ENCODE results near the gene CDKN1C. TPM values are rescaled to one million over a fixed set of nuclear protein-coding genes. Genes with fewer than 3 reads are reported as not detected.

Gene CDKN1C
- polyA plus RNA-seq, 2 donors, result 12.1 to 27.5 TPM

DNA sequence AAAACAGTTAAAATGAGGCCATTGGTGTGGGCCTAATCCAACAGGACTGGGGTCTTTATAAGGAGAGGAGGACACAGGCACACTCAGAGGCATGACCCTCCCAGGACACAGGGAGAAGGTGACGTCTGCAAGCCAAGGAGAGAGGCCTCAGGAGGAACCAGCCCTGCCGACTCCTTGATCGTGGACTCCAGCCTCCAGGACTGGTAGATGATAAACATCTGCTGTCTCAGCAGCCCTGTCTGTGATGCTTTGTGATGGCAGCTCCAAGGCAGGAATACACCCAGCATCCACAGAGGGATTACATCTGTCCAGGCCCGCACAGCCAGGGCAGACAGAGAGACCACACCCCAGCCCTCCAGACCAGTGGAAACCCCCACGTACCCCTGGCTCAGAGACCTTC lies 18.4 kb downstream of the CDKN1C start:
- Histone ChIP-seq H3K36me3 (ENCODE audit: control insufficient read depth in 2 of 2, insufficient read depth in 2 of 2, low read length in 1 of 2) (no peaks in the 10 kb centered on the region), H3K27me3 (ENCODE audit: control insufficient read depth in 1 of 2, insufficient read depth in 2 of 2, low read length in 2 of 2) (peaks cover 0 to 8% of the 10 kb centered on the region in 2 donors), H3K27ac (ENCODE audit: low read depth in 2 of 2, low read length in 1 of 2) (no peak overlapping the region), H3K9me3 (ENCODE audit: control insufficient read depth in 2 of 2, insufficient read depth in 1 of 2, low read depth in 1 of 2, low read length in 1 of 2) (peaks cover 0 to 4% of the 10 kb centered on the region in 2 donors), H3K4me3 (ENCODE audit: low read depth in 1 of 2, low read length in 2 of 2) (no peak overlapping the region), H3K4me1 (ENCODE audit: control insufficient read depth in 2 of 2, insufficient read depth in 2 of 2, low read length in 1 of 2) (peaks cover 0 to 2% of the 10 kb centered on the region in 2 donors)
- WGBS, 2 donors, result 86 to 90% methylated on average over 5 of the region's 5 CpGs

- Histone ChIP-seq H3K27ac (ENCODE audit: low read depth in 2 of 2, low read length in 1 of 2) (no peak overlapping the region), H3K4me3 (ENCODE audit: low read depth in 1 of 2, low read length in 2 of 2) (no peak overlapping the region), H3K9me3 (ENCODE audit: control insufficient read depth in 2 of 2, insufficient read depth in 1 of 2, low read depth in 1 of 2, low read length in 1 of 2) (peaks cover 0 to 4% of the 10 kb centered on the region in 2 donors), H3K27me3 (ENCODE audit: control insufficient read depth in 1 of 2, insufficient read depth in 2 of 2, low read length in 2 of 2) (peaks cover 0 to 8% of the 10 kb centered on the region in 2 donors), H3K36me3 (ENCODE audit: control insufficient read depth in 2 of 2, insufficient read depth in 2 of 2, low read length in 1 of 2) (no peaks in the 10 kb centered on the region), H3K4me1 (ENCODE audit: control insufficient read depth in 2 of 2, insufficient read depth in 2 of 2, low read length in 1 of 2) (peaks cover 0 to 2% of the 10 kb centered on the region in 2 donors)
- 85 to 91% methylated on average over 11 of the region's 11 CpGs for WGBS, 2 donors
Measured at GRCh38 chr11:2865922-2866577, 19.5 kb downstream of the CDKN1C start.

DNA sequence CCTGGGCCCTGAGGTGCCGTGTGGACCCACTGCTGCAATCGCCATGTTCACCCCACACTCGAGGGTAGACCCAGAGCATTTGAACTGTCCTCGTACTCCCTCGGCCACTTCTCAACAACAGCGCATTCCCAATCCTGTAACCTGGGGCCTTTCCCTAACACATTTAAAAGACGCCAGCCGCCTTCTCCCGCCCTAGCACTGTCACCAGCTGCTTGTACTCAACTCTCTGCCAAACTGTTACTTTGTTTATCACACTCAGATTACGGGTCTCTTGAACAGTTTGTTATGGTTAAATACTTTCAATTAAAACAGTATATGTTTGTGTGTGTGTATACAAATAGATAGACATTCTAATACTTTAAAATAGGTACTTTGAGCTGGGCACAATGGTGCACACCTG lies 20.7 kb downstream of the CDKN1C start:
- Histone ChIP-seq H3K27ac (ENCODE audit: low read depth in 2 of 2, low read length in 1 of 2) (no peak overlapping the region), H3K36me3 (ENCODE audit: control insufficient read depth in 2 of 2, insufficient read depth in 2 of 2, low read length in 1 of 2) (no peaks in the 10 kb centered on the region), H3K9me3 (ENCODE audit: control insufficient read depth in 2 of 2, insufficient read depth in 1 of 2, low read depth in 1 of 2, low read length in 1 of 2) (peaks cover 0 to 4% of the 10 kb centered on the region in 2 donors), H3K4me3 (ENCODE audit: low read depth in 1 of 2, low read length in 2 of 2) (no peak overlapping the region), H3K4me1 (ENCODE audit: control insufficient read depth in 2 of 2, insufficient read depth in 2 of 2, low read length in 1 of 2) (peaks cover 0 to 2% of the 10 kb centered on the region in 2 donors), H3K27me3 (ENCODE audit: control insufficient read depth in 1 of 2, insufficient read depth in 2 of 2, low read length in 2 of 2) (peaks cover 0 to 7% of the 10 kb centered on the region in 2 donors)
- 84 to 90% methylated on average over 10 of the region's 10 CpGs for WGBS, 2 donors

DNA sequence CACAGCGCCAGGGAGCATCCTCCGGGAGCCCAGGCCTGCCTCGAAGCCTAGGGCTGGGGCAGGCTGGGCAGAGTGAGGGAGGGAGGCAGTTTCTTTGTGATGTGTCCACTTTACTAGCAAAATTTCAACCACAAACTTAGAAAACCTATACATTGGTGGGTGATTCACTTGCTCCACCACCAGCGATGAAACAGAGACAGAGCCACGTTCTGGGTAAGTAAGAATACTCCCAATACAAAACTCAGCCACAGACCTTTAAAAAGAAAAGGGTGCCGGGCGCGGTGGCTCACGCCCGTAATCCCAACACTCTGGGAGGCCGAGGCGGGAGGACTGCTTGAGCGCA lies 22.3 kb downstream of the CDKN1C start:
- H3K4me1 ChIP-seq (ENCODE audit: control insufficient read depth in 2 of 2, insufficient read depth in 2 of 2, low read length in 1 of 2), result peaks cover 0 to 2% of the 10 kb centered on the region in 2 donors
- H3K27me3 ChIP-seq (ENCODE audit: control insufficient read depth in 1 of 2, insufficient read depth in 2 of 2, low read length in 2 of 2), result no peaks in the 10 kb centered on the region
- peaks cover 0 to 4% of the 10 kb centered on the region in 2 donors for H3K9me3 ChIP-seq (ENCODE audit: control insufficient read depth in 2 of 2, insufficient read depth in 1 of 2, low read depth in 1 of 2, low read length in 1 of 2)
- H3K4me3 ChIP-seq (ENCODE audit: low read depth in 1 of 2, low read length in 2 of 2), result no peak overlapping the region
- H3K27ac ChIP-seq (ENCODE audit: low read depth in 2 of 2, low read length in 1 of 2), result no peak overlapping the region
- WGBS, 2 donors, result 69 to 76% methylated on average over 13 of the region's 13 CpGs
- H3K36me3 ChIP-seq (ENCODE audit: control insufficient read depth in 2 of 2, insufficient read depth in 2 of 2, low read length in 1 of 2), result no peaks in the 10 kb centered on the region

GRCh38 chr11:2862395-2863275 lies 22.9 kb downstream of the CDKN1C start:
- H3K9me3 ChIP-seq (ENCODE audit: control insufficient read depth in 2 of 2, insufficient read depth in 1 of 2, low read depth in 1 of 2, low read length in 1 of 2), result peaks cover 0 to 4% of the 10 kb centered on the region in 2 donors
- WGBS, 2 donors, result 5 to 10% methylated on average over 83 to 96 of the region's 96 CpGs
- H3K27ac ChIP-seq (ENCODE audit: low read depth in 2 of 2, low read length in 1 of 2), result no peak overlapping the region
- H3K4me1 ChIP-seq (ENCODE audit: control insufficient read depth in 2 of 2, insufficient read depth in 2 of 2, low read length in 1 of 2), result peaks cover 0 to 2% of the 10 kb centered on the region in 2 donors
- no peaks in the 10 kb centered on the region for H3K27me3 ChIP-seq (ENCODE audit: control insufficient read depth in 1 of 2, insufficient read depth in 2 of 2, low read length in 2 of 2)
- H3K4me3 ChIP-seq (ENCODE audit: low read depth in 1 of 2, low read length in 2 of 2), result peak overlapping the region in 1 of 2 donors; percentile 16
- H3K36me3 ChIP-seq (ENCODE audit: control insufficient read depth in 2 of 2, insufficient read depth in 2 of 2, low read length in 1 of 2), result no peaks in the 10 kb centered on the region

DNA sequence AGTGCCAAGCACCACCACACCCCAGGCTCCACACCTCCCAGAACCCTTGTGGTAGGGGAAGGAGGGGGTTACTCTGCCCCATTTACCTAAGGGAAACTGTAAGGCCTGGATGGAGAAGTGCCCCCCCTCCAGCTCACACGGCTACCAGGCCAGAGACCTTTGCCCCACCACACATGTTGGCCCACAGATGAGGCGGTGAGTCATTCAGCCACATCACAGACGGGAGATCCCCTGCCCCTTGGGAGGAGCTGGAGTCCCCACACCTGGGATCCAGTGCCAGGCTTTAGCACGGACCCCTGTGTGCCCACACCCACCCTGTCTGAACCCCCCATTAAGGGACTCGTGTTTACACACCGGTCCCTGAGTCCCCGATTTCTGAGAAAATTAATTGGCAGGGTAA lies 24.9 kb downstream of the CDKN1C start:
- Histone ChIP-seq H3K4me3 (ENCODE audit: low read depth in 1 of 2, low read length in 2 of 2) (no peak overlapping the region), H3K27ac (ENCODE audit: low read depth in 2 of 2, low read length in 1 of 2) (no peak overlapping the region), H3K27me3 (ENCODE audit: control insufficient read depth in 1 of 2, insufficient read depth in 2 of 2, low read length in 2 of 2) (no peaks in the 10 kb centered on the region), H3K9me3 (ENCODE audit: control insufficient read depth in 2 of 2, insufficient read depth in 1 of 2, low read depth in 1 of 2, low read length in 1 of 2) (no peaks in the 10 kb centered on the region), H3K36me3 (ENCODE audit: control insufficient read depth in 2 of 2, insufficient read depth in 2 of 2, low read length in 1 of 2) (no peaks in the 10 kb centered on the region), H3K4me1 (ENCODE audit: control insufficient read depth in 2 of 2, insufficient read depth in 2 of 2, low read length in 1 of 2) (peaks cover 0 to 2% of the 10 kb centered on the region in 2 donors)
- WGBS, 2 donors, result 52 to 57% methylated on average over 7 of the region's 7 CpGs

DNA sequence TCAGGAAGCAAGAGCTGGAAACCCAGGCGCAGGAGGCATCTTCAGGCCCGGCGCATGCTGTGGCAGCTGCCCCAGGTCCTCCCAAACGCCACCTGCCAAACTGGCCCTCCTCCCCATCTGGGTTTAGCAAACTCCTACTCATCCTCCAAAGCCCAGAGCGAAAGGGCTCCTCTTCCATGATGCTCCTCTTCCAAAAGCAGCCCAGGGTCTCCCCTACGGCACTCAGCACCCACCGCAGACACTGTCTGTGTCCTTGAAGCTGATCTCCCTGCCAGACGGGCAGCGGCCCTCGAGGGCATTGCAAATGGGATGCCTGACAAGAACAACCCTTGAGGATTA lies 25.9 kb downstream of the CDKN1C start:
- Histone ChIP-seq H3K9me3 (ENCODE audit: control insufficient read depth in 2 of 2, insufficient read depth in 1 of 2, low read depth in 1 of 2, low read length in 1 of 2) (no peaks in the 10 kb centered on the region), H3K4me1 (ENCODE audit: control insufficient read depth in 2 of 2, insufficient read depth in 2 of 2, low read length in 1 of 2) (peaks cover 0 to 2% of the 10 kb centered on the region in 2 donors), H3K4me3 (ENCODE audit: low read depth in 1 of 2, low read length in 2 of 2) (no peak overlapping the region), H3K27ac (ENCODE audit: low read depth in 2 of 2, low read length in 1 of 2) (no peak overlapping the region), H3K36me3 (ENCODE audit: control insufficient read depth in 2 of 2, insufficient read depth in 2 of 2, low read length in 1 of 2) (no peaks in the 10 kb centered on the region), H3K27me3 (ENCODE audit: control insufficient read depth in 1 of 2, insufficient read depth in 2 of 2, low read length in 2 of 2) (no peaks in the 10 kb centered on the region)
- WGBS, 2 donors, result 89 to 91% methylated on average over 10 of the region's 10 CpGs

GRCh38 chr11:2858995-2859698 lies 26.4 kb downstream of the CDKN1C start:
- no peaks in the 10 kb centered on the region for H3K36me3 ChIP-seq (ENCODE audit: control insufficient read depth in 2 of 2, insufficient read depth in 2 of 2, low read length in 1 of 2)
- WGBS, 2 donors, result 74 to 77% methylated on average over 16 of the region's 16 CpGs
- H3K4me1 ChIP-seq (ENCODE audit: control insufficient read depth in 2 of 2, insufficient read depth in 2 of 2, low read length in 1 of 2), result peaks cover 0 to under 1% of the 10 kb centered on the region in 2 donors
- no peaks in the 10 kb centered on the region for H3K9me3 ChIP-seq (ENCODE audit: control insufficient read depth in 2 of 2, insufficient read depth in 1 of 2, low read depth in 1 of 2, low read length in 1 of 2)
- no peaks in the 10 kb centered on the region for H3K27me3 ChIP-seq (ENCODE audit: control insufficient read depth in 1 of 2, insufficient read depth in 2 of 2, low read length in 2 of 2)
- H3K27ac ChIP-seq (ENCODE audit: low read depth in 2 of 2, low read length in 1 of 2), result no peak overlapping the region
- H3K4me3 ChIP-seq (ENCODE audit: low read depth in 1 of 2, low read length in 2 of 2), result no peak overlapping the region

GRCh38 chr11:2857918-2858317 lies 27.7 kb downstream of the CDKN1C start:
- WGBS, 2 donors, result 78 to 86% methylated on average over 18 of the region's 18 CpGs
- Histone ChIP-seq H3K4me1 (ENCODE audit: control insufficient read depth in 2 of 2, insufficient read depth in 2 of 2, low read length in 1 of 2) (no peaks in the 10 kb centered on the region), H3K27me3 (ENCODE audit: control insufficient read depth in 1 of 2, insufficient read depth in 2 of 2, low read length in 2 of 2) (no peaks in the 10 kb centered on the region), H3K9me3 (ENCODE audit: control insufficient read depth in 2 of 2, insufficient read depth in 1 of 2, low read depth in 1 of 2, low read length in 1 of 2) (no peaks in the 10 kb centered on the region), H3K4me3 (ENCODE audit: low read depth in 1 of 2, low read length in 2 of 2) (no peak overlapping the region), H3K36me3 (ENCODE audit: control insufficient read depth in 2 of 2, insufficient read depth in 2 of 2, low read length in 1 of 2) (no peaks in the 10 kb centered on the region), H3K27ac (ENCODE audit: low read depth in 2 of 2, low read length in 1 of 2) (no peak overlapping the region)

Measured in esophagus (tissue), 2 donors.